Measurements from ENCODE around the gene ZNF24. TPM values are rescaled to one million over a fixed set of nuclear protein-coding genes. Genes with fewer than 3 reads are reported as not detected.

Gene ZNF24
- 20.7 and 21.1 TPM in 2 replicates for total RNA-seq (2014; rRNA removed; shearing (Covaris generic))
- 17.0 and 23.2 TPM in 2 replicates for polyA plus RNA-seq (2015; cell fraction: cytosol; rRNA removed)
- 46.3 and 54.1 TPM in 2 replicates for polyA plus RNA-seq (2015; cell fraction: nucleus; rRNA removed)

DNA sequence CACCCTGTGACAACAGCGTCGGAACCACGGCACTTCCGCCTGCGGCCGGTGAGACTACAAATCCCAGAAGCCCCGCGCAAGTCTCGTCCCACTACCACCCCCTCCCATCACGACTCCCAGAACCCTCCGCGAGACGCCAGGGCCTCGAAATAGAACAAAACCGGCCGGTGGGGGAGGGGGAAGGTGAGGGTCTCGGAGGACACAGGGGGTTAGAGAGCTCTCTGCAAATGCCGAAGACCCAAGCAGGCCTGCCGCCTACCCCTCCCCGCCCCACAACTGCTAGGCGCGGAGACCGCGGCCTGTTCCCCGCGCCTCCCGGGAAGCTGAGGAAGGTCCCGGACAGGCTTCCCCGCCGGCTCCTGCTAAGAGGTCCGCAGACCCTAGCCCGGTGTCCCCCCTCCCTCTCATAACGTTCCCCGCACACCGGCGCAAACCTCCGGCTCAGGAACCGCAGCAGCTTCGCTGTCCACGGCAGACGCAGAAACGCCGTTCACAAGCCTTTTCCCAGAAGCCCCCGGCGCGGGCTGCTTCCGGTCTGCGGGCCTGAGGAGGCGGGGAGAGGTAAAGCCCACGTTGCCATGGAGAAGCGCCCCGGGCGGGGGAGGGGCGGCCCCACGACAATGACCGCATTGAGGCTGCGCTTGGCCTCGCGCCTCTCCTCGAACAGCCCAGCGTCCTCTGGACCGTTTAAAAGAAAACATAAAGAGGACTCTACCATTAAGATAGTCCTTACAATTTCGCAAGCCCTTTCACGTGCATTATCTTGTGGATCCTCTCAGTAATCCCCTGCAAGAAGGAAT is at the start of gene ZNF24:
Gene ZNF24, minus strand, starts transcription at position 485 of the 800 bp plus-strand sequence. CDS start 3,770 bp downstream, outside the sequence.
- DNase-seq (ENCODE audit: low read depth): peak; percentile 89

DNA sequence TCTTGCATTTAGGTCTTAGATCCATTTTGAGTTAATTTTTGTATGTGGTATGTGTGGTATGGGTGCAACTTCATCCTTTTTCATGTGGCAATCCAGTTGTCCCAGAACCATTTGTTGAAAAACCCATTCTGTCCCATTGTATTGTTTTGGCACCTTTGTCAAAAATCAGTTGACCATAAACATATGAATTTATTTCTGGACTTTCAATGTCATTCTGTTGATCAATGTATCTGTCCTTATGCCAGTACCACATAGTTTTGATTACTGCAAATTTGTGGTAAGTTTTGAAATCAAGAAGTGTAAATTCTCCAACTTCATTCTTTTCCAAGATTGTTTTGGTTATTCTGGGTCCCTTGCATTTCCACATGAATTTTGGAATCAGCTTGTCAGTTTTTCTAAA is 49.5 kb upstream of the ZNF24 start:
- no peak for DNase-seq (ENCODE audit: low read depth)

DNA sequence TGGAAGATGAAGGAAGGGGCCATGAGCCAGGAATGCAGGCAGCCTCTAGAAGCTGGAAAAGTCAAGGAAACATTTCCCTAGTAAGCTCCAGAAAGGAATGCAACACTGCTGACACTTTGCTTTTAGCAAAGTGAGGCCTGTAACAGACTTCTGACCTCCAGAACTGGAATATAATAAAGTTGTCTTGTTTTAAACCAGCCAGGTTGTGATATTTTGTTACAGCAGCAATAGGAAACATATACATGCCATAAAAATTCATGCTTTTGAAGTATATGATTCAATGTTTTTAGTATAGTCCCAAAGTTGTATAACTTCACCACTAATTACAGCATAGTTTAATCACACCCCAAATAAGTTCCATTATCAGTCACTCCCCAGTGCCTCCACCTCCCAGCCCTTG is 48.2 kb upstream of the ZNF24 start:
- no peak for DNase-seq (ENCODE audit: low read depth)

DNA sequence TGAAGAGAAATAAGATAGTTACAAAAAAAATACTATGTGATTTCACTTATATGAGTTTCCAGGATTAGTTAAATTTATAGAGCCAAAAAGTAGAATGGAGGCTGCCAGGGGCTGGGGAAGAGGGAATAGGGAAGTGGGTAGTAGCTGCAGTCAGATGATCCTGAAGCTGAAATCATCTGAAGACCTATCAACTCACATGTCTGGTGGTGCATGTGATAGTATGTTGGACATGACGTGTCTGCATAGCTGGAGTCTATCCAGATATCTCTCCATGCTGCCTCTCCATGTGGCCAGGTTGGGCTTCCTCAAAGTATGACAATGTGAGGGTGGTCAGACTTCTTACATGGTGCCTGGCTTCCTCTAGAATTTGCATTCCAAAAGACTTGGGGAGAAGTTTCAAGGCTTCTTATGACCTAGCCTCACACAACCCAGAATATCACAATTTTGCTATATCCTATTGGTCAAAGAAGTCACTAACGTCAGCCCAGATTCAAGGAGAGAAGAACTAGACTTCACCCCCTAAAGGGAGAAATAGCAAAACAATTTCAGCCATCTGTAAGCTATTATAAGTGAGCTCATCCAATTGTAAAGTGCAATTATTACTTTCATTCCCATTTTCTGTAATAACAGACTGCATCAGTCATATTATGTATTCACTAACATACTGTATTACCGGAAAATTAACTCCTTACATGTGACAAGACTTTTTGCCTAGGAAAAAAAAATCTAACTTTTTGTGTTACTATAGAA is 46.9 kb upstream of the ZNF24 start:
- DNase-seq (ENCODE audit: low read depth): no peak

DNA sequence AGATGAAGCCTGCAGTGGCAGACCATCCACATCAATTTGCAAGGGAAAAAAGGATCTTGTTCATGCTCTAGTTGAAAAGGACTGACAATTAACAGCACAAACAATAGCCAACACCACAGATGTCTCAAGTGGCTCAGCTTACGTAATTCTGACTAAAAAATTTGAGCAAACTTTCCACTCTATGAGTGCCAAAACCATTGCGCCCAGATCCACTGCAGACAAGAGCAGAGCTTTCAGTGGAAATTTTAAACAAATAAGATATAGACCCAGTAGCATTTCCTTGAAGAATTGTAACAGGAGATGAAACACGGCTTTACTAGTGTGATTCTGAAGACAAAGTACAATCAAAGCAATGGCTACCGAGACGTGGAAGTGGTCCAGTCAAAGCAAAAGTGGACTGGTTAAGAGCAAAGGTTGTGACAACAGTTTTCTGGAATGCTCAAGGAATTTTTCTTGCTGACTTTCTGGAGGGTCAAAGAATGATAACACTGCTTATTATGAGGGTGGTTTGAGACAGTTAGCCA is 44.9 kb upstream of the ZNF24 start:
- no peak for DNase-seq (ENCODE audit: low read depth)

DNA sequence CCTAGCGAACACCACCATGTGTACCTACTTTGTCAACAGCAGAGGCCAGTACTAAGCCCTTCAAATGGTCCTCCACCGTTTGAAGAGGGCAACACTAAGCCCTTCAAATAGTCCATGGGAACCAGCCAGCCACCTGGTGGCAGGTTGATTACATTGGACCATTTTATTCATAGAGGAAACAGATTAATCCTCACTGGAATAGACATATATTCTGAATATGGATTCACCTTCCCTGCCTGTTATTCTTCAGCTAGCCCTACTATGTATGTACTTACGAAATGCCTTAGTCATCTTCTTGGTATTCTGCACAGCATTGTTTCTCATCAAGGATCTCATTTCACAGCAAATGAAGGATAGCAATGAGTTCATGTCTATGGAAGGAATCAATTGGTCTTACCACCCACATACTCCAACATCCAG is 42.9 kb upstream of the ZNF24 start:
- DNase-seq (ENCODE audit: low read depth): no peak

DNA sequence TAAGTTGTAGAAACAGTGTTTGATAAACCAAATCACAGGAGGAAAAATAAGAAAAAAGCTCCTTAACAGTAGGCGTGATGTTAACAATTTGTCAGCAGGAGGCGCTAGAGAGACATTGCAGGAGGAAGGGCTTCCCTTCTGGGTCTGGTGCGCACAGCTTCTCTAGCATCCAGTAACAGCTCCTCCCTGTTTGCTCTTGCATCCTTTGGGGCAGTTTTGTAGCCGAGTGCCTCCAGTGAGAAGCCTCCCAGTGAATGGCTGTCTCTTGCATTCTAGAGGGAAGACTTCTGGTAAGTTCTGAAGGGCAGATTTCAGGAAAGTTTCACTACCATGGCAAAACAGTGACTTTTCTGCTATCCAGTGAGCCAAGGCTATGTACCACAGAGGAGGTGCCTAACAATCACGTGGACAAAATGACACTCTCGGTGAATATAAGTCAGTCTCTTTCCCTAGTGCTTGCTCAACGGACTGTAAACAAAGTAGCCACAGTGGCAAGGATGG is 42.4 kb upstream of the ZNF24 start:
- peak; percentile 56 for DNase-seq (ENCODE audit: low read depth)

DNA sequence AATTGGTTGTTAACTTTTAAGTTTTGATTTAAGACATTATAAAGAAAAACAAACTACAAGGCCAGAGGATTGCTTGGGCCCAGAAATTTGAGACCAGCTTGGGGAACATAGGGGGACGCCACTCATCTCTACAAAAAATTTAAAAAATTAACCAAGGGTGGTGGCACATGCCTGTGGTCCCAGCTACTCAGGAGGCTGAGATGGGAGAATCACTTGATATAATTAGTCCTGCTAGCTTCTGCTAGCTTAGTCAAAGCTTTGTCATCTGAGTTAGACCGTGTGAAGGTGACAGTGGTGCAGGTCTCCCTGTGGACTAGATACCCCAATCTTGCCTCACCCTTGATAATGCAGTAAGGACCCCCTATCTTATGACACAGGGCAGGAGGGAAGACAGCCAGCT is 38.9 kb upstream of the ZNF24 start:
- no peak for DNase-seq (ENCODE audit: low read depth)

DNA sequence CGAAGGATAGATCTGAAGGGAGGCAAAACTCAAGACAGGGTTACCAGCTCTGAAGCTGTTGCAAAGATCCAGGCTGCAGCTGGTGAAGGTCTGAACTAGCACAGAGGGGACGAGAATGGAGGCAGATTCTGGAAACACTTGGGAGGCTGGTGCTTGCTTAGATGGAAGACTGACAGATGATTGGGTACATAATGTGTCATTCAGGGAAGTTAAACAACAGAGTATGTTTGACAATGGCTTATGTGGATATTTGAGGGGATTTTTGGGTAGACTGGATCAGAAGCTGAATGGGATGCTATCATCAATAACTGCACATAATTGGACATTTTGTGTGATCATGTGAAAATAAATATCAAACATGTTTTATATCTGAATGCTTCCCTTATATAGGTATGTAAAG is 35.2 kb upstream of the ZNF24 start:
- no peak for DNase-seq (ENCODE audit: low read depth)

DNA sequence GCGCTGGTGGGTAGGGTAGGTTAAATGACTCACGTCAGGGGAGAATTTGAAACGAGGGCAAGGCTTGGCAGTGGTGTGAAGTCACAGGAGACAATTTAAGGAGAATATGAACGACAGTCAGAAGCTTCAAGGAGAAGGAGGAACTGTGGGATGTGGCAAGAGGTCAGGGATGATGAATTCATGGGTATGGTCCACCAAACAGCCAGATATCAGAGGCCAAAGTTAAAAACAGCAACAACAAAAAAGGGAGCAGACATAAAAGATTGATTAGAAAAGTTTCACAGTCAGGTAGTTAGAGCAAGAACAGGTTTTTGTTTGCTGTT is 34.3 kb upstream of the ZNF24 start:
- DNase-seq (ENCODE audit: low read depth): no peak

DNA sequence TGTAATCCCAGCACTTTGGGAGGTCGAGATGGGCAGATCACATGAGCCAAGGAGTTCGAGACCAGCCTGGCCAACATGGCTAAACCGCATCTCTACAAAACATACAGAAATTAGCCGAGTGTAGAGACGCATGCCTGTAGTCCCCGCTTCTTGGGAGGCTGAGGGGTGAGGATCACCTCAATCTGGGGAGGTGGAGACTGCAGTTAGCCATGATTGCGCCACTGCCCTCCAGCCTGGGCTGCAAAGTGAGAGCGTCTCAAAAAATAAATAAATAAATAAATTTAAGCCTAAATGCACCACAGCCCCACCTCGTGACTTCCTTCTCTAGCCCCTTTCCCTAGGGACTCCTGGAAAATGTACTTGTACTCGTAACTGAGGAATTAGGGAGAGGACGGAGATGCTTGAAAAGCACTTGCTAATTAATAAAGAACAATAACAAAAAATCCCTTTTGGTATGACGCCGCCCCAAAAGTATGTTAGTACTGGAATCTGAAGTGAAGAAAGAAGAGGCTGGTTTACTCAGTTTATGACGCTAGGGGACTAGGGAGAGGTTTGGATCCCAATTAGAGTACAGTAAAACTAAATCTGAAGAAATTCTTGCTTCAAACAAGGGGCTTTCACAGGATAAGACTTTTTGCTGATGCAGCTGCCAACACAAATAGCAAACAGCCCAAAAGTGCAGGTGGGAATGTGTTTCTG is 33.8 kb upstream of the ZNF24 start:
- DNase-seq (ENCODE audit: low read depth): no peak

DNA sequence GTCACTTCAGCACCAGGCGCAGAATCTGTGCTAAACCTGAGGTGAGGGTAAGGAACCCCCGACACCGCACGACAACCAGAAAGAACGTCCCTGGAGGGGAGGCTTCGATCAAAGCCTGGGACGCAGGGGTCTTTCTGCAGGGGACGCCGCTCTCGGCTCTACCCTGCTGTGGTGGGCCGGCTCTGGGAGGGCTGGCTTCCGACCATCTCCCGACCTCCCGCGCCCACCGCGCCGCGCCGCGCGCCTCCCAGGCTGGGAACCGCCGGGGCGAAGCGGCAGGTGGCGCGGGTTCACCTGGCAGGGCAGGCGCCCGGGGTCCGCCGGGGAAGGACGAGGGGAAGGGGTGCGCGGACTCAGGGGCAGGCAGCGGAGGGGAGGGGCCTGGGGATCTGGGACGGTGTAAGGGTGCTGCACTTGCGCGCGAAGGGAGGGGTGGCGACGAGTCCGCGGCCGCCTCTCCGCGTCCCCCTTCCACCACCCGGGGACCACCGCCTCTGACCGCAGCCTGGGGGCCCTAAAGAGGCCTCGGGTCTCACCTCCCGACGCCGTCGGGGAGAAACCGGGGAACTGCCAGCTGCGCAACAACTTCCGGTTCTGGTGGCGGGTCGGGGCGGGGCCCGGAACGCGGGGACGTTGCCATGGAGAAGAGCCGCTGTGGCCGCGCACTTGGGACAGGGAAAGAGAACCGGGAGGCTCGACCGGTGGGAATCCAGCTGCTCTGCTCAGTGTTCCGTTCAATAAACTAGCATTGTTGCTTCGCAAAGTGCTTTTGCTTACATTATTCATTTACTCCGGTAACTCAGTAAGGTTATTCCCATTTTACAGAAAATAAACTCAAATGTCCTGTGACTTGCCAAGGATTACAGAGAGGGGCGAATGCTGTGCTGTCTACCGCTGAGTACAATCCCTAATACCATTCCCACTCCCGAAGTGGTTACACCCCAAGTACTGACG is 32.8 kb upstream of the ZNF24 start, which contains the start of gene ZNF396:
Gene ZNF396, minus strand, starts transcription at position 596 of the 954 bp plus-strand sequence. CDS start 3,045 bp downstream, outside the sequence.
- no peak for DNase-seq (ENCODE audit: low read depth)

DNA sequence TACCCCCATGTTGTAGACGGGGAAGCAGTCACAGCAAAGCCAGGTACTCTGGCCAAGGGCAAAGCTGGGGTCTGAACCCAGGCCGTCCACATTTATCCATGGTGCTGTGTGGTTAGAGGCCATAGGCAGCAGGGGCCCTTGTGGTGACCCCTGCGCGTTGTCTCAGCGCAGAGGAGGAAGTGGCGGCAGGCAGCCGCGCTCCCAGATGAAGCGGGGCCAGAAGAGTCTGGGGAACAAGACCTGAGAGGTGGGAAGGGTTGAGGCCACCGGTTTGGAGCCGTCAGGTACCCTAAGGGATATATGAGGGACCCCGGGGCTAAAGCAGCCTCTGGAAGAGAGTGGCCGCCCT is 32.1 kb upstream of the ZNF24 start:
- no peak for DNase-seq (ENCODE audit: low read depth)

DNA sequence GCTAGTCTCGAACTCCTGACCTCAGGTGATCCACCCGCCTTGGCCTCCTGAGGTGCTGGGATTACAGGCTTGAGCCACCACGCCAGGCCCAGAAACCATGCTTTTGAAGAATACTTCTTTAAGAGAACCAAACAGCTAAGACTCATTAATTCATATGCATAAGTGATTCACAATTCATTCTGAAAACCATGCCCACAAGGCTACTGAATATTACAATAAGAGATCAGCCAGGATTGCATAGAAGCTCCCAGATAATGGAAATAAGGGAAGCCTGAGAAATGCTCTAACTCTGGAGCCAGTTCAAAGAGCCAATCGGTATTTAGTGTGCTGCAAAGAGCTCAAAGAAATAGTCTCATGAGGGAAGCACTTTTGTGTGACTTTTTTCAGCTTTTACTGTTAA is 30.5 kb upstream of the ZNF24 start:
- no peak for DNase-seq (ENCODE audit: low read depth)

DNA sequence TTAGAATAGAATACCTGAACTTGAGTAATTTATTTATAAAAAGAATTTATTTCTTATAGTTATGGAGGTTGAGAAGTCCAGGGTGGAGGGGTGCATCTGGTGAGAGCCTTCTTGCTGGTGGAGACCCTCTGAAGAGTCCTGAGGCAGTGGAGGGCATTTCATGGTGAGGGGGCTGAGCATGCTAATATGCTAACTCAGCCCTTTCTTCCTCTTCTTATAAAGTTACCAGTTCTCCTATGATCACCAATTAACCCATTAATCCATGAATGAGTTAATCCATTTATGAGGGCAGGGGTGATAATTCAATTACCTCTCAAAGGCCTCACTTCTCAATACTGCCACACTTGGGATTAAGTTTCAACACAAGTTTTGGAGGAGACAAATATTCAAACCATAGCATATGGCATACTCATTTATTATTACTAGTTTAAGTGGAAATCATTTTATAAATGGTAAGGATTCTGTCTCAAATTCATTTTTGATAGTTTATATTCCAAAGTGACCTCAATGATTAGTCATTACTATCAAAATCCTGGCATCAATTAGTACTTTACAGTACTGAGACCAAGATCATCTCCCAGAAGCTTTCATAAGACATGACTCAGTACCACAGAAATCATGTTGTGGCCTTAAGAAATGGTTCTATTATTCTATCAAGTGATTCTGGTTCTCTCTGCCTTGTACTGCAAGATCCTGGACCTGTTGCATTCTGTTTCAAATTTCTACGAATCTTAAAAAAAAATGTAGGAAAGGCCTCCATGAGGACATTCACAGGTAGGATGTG is 27.4 kb upstream of the ZNF24 start:
- no peak for DNase-seq (ENCODE audit: low read depth)

DNA sequence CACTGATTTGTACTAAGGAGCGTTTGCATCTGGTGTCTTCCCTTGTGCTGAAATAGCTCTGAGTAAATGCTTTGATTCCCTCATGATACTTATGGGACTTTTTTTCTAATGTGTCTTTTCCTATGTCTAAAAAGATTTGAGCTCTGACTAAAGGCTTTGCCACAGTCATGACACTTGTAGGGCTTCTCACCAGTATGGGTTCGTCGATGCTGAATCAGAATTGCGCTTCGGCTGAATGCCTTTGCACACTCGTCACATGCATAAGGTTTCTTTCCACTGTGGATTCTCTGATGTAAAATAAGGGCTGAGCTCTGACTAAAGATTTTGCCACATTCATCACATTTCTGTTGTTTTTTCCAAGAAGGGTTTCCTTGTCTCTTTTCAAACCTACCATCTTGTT is 24.9 kb upstream of the ZNF24 start:
- no peak for DNase-seq (ENCODE audit: low read depth)

DNA sequence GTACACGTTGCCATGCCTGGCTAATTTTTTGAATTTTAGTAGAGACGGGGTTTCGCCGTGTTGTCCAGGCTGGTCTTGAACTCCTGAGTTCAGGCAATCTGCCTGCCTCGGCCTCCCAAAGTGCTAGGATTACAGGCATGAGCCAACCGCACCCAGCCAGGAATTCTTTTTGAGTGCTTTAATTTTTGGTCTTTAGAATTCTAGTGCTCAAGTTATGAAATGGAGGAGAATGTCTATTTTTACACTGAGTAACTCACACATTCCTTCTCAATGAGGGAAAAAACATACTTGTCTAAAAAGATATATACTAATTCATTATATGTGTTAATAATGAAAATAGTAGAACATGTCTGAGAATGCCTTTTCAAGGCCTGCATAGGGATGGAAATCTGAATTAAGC is 24.4 kb upstream of the ZNF24 start:
- DNase-seq (ENCODE audit: low read depth): no peak

DNA sequence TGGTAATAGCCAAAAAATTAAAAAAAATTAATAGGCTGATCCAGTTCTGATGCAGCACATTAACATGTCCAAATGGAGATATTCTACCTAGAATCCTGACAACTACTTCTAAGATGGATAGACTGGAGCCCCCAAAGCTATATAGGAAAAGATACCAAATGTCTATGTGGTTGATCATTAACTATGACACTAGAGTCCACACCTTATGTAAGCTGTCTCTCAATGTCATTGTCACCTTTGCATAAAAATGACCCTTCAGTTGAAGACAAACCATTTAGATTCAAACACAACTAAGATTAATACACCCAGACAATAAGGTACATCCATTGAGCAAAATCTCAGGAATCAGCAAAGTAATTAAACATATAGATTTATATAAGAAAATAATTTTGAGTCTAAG is 18.3 kb upstream of the ZNF24 start:
- no peak for DNase-seq (ENCODE audit: low read depth)

DNA sequence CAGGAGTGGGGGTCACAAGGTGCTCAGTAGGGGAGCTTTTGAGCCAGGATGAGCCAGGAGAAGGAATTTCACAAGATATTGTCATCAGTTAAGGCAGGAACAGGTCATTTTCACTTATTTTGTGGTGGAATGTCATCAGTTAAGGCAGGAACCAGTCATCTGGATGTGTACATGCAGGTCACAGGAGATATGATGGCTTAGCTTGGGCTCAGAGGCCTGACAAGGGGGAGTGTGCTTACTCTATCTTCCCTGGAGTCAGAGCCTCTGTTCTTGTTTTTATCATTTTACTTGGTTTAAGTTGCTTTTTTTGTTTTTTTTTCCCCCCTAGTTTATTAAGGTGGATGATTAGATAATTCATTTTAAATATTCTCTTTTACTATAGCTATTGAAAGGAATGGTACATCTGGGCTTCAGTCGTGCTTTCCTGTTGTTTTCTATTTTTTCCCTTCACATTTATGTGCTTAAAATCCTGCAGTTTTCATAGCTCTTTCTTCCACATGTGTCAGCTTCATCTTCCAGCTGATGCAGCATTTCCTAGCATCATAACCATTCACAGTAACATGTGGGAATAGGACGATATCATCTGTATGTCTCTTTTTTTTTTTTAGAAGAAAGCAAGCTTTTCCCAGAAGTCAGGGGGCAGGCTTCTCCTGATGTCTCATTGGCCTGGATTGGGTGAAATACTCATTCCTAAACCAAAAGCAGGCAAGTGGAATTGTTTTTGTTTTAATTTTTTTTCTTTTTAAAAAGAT is 17.5 kb upstream of the ZNF24 start:
- no peak for DNase-seq (ENCODE audit: low read depth)
